K562 (cell line): ENCODE measurements around the gene APBB2. TPM values are rescaled to one million over a fixed set of nuclear protein-coding genes. Genes with fewer than 3 reads are reported as not detected.

Source experiments
- ATAC-seq: fragments of 200-7000 bp; cut with Tn5 transposase; 3 replicates; pipeline ENCODE4 v1.9.1; 2020; ENCODE audit warnings: moderate library complexity
- BruUV-seq: library from RNA; stranded (reverse); fragments of 400-500 nt; replicated peaks from 2 replicates; lab custom pipeline; 2021; lab: Mats Ljungman, UMichigan
- CTCF ChIA-PET: fragments of 300-600 bp; formaldehyde crosslinking; extraction: SDS; loops from one replicate; lab custom pipeline; 2021; ENCODE audit warnings: low intra/inter-chr PET ratio; lab: Yijun Ruan, JAX
- POLR2A ChIA-PET: fragments of 300-600, 350-650 bp; sonication (Branson Sonifier 250); formaldehyde crosslinking; extraction: SDS; loops from one replicate; lab custom pipeline; 2021; ENCODE audit warnings: antibody characterized with exemption, inconsistent platforms; lab: Yijun Ruan, JAX
- DNase-seq, 4 experiments: peaks; one replicate each; pipeline versions ENCODE4 v3.0.0 to v3.0.0-alpha.2; 2011 to 2018; ENCODE audit warnings: low spot score in 3 of 4, mixed read lengths in 3 of 4; ENCODE audit errors: extremely low read depth in 1 of 4
- FAIRE-seq: peaks from 2 replicates; lab custom pipeline; 2011; peaks lifted over from hg19 to GRCh38; lab: Jason Lieb, UNC
- H2AFZ ChIP-seq: 2 replicates; pipeline ENCODE4 v1.6.0; 2011; ENCODE audit warnings: low read depth, low read length, control low read depth, inconsistent platforms
- H3K27ac ChIP-seq: fragments of 200-600 bp; 3 replicates; pipeline ENCODE4 v1.8.0; 2011; ENCODE audit warnings: low read depth, mild to moderate bottlenecking, control low read depth, inconsistent platforms, low read length, moderate library complexity, mixed read lengths; ENCODE audit errors: extremely low read depth
- H3K27me3 ChIP-seq, 2 experiments: fragments of 300-600 bp in 1 of 2; 2 replicates in 1 of 2; 3 replicates in 1 of 2; pipeline versions ENCODE4 v1.6.0 to v1.8.0; 2011; ENCODE audit warnings: inconsistent platforms in 2 of 2, low read length in 2 of 2, mild to moderate bottlenecking in 1 of 2, mixed read lengths in 1 of 2, moderate library complexity in 1 of 2; ENCODE audit not compliant: control insufficient read depth in 2 of 2, insufficient read depth in 2 of 2
- H3K36me3 ChIP-seq: fragments of 300-600 bp; 3 replicates; pipeline ENCODE4 v1.8.0; 2011; ENCODE audit warnings: mild to moderate bottlenecking, low read length, inconsistent platforms; ENCODE audit not compliant: control insufficient read depth, insufficient read depth
- H3K4me1 ChIP-seq, 2 experiments: fragments of 200-600 bp in 1 of 2; replicated peaks in 1 of 2; 2 replicates in 1 of 2; 3 replicates in 1 of 2; pipeline versions ENCODE4 v1.5.1 to v1.8.0; 2011; ENCODE audit warnings: inconsistent platforms in 2 of 2, low read length in 2 of 2, mild to moderate bottlenecking in 1 of 2, mixed read lengths in 1 of 2, moderate library complexity in 1 of 2; ENCODE audit not compliant: control insufficient read depth in 2 of 2, insufficient read depth in 2 of 2
- H3K4me2 ChIP-seq: 2 replicates; pipeline ENCODE4 v1.6.1; 2011; ENCODE audit warnings: low read length, control low read depth, inconsistent platforms, mixed read lengths; ENCODE audit not compliant: insufficient read depth
- H3K4me3 ChIP-seq: fragments of 200-600 bp; sonication (generic), shearing (Covaris generic); 2 replicates; pipeline ENCODE4 v1.5.1; 2016; ENCODE audit warnings: control low read depth, inconsistent platforms
- H3K79me2 ChIP-seq: fragments of 200-600 bp; 3 replicates; pipeline ENCODE4 v1.8.0; 2011; ENCODE audit warnings: low read length, inconsistent platforms; ENCODE audit not compliant: control insufficient read depth, insufficient read depth
- H3K9ac ChIP-seq, 2 experiments: 2 replicates each; pipeline versions ENCODE4 v1.6.0 to v1.6.1; 2011; ENCODE audit warnings: low read depth in 2 of 2, low read length in 2 of 2, control low read depth in 1 of 2, inconsistent platforms in 1 of 2, mild to moderate bottlenecking in 1 of 2, mixed read lengths in 1 of 2; ENCODE audit not compliant: insufficient read depth in 1 of 2
- H3K9me1 ChIP-seq: one replicate; pipeline ENCODE4 v1.6.0; 2011; ENCODE audit warnings: inconsistent platforms, mild to moderate bottlenecking, low read length, moderate library complexity; ENCODE audit not compliant: control insufficient read depth, insufficient read depth
- H3K9me3 ChIP-seq: replicated peaks from 2 replicates; pipeline ENCODE4 v1.5.1; 2011; ENCODE audit warnings: low read depth, low read length, inconsistent platforms; ENCODE audit not compliant: control insufficient read depth, insufficient read depth
- H4K20me1 ChIP-seq: replicated peaks from 2 replicates; pipeline ENCODE4 v1.6.1; 2011; ENCODE audit warnings: low read length, inconsistent platforms, mixed read lengths; ENCODE audit not compliant: control insufficient read depth, insufficient read depth
- ATF1 ChIP-seq, 2 experiments: fragments of 450-650 bp in 1 of 2; IDR thresholded peaks; 2 replicates each; pipeline ENCODE4 v1.6.1; 2016; ENCODE audit warnings: missing compliant biosample characterization in 1 of 2, missing genetic modification characterization in 1 of 2
- BHLHE40 ChIP-seq: IDR thresholded peaks from 2 replicates; pipeline ENCODE4 v1.6.1; 2011; ENCODE audit warnings: low read length, improper control_type of control experiment
- E2F3 ChIP-seq: fragments of 250-450 bp; sonication (Bioruptor Pico); IDR thresholded peaks from 2 replicates; pipeline ENCODE4 v1.4.0; 2020; ENCODE audit warnings: mild to moderate bottlenecking
- HOMEZ ChIP-seq: fragments of 250-450 bp; sonication (Bioruptor Pico); IDR thresholded peaks from 2 replicates; pipeline ENCODE4 v1.4.0; 2020; ENCODE audit warnings: mild to moderate bottlenecking, moderate library complexity
- TOE1 ChIP-seq, 2 experiments: fragments of 450-650 bp in 1 of 2; sonication (generic) in 1 of 2; formaldehyde crosslinking in 1 of 2; IDR thresholded peaks; 2 replicates each; pipeline versions ENCODE4 v1.7.1 to v1.8.0; 2016 to 2022; ENCODE audit warnings: borderline replicate concordance in 2 of 2, mild to moderate bottlenecking in 2 of 2, antibody characterized with exemption in 1 of 2, inconsistent platforms in 1 of 2, low read depth in 1 of 2, missing genetic modification reagents in 1 of 2, moderate library complexity in 1 of 2
- TSHZ1 ChIP-seq: fragments of 250-450 bp; sonication (Bioruptor Pico); IDR thresholded peaks from 2 replicates; pipeline ENCODE4 v1.4.0; 2020; ENCODE audit warnings: mild to moderate bottlenecking, moderate library complexity
- ZNF512 ChIP-seq: IDR thresholded peaks from 2 replicates; pipeline ENCODE4 v1.6.1; 2016; ENCODE audit warnings: missing genetic modification characterization, missing compliant biosample characterization
- WGBS: fragments of 100-300 bp; shearing (Covaris generic); methylation state at CpG from one replicate; pipeline ENCODE4 v1.1.6; 2016; ENCODE audit warnings: low coverage, mixed read lengths; ENCODE audit not compliant: insufficient coverage; ENCODE audit errors: missing lambda C conversion rate; 5-methylcytosine and 5-hydroxymethylcytosine counted together
- in situ Hi-C: fragments of 300-500 bp; cut with MboI; formaldehyde crosslinking; loops from 4 replicates; pipeline ENCODE4 v1.15.0; 2018; ENCODE audit warnings: inconsistent platforms, mixed read lengths
- intact Hi-C: fragments of 100-400 bp; cut with micrococcal nuclease; formaldehyde crosslinking; loops from 2 replicates; pipeline ENCODE4 v1.14.2; 2022
- polyA plus RNA-seq, 8 experiments: library from polyadenylated mRNA; depleted of rRNA in 4 of 8; stranded (reverse) in 5 of 8; unstranded in 3 of 8; fragments of >200 nt; fragmentation: Nextera tagmentation in 2 of 8; fragmentation: Illumina TruSeq in 1 of 8; extraction: Ambion mirVana in 2 of 8; extraction: Trizol in 1 of 8; gene quantifications; 2 replicates each; pipeline versions ENCODE4 v1.2.1 to v1.2.3, GENCODE V29; 2011 to 2014; ENCODE audit warnings: inconsistent platforms in 1 of 8, missing spikeins in 1 of 8
- total RNA-seq, 7 experiments: library from RNA; depleted of rRNA in 6 of 7; stranded (reverse); fragments of >200 nt in 6 of 7; fragmentation: Illumina TruSeq in 2 of 7; extraction: Trizol in 2 of 7; gene quantifications; 2 replicates each; pipeline versions ENCODE4 v1.2.1 to v1.2.3, GENCODE V29; 2011 to 2021; ENCODE audit warnings: low replicate concordance in 1 of 7

APBB2 gene
- total and polyA plus RNA-seq, 9 of the 15 experiments (the other 6 are each of a cell fraction or from before 2014, with no cell fraction given) = 0.08 to 2.1 (median 1.4) TPM

- no peak for DNase-seq
- BruUV-seq = no TSS peak
- no peak overlapping the region for H3K9ac ChIP-seq
- H3K4me2 ChIP-seq = no peak overlapping the region
- POLR2A ChIA-PET = interaction anchor here (0.6 kb wide), 1 partner anchor 70 kb away, joined by 3 read pairs; no protein-coding TSS in a partner anchor
- no peak overlapping the region for H3K4me3 ChIP-seq
- in situ Hi-C loops = no loop called here
- H4K20me1 ChIP-seq = no peaks in the 10 kb centered on the region
- no peaks in the 10 kb centered on the region for H3K36me3 ChIP-seq
- no peaks in the 10 kb centered on the region for H3K9me3 ChIP-seq
- CTCF ChIA-PET = no interaction called here
- no peaks in the 10 kb centered on the region for H3K4me1 ChIP-seq
- H2AFZ ChIP-seq = no peak overlapping the region
- no peaks in the 10 kb centered on the region for H3K9me1 ChIP-seq
- no peak for TF ChIP-seq TOE1 (IDR thresholded peaks at IDR 0.05; ENCODE audit: borderline replicate concordance)
- TF ChIP-seq TOE1 (CRISPR knock-in tag; IDR thresholded peaks at IDR 0.05; ENCODE audit: borderline replicate concordance, low read depth) = no peak
- no peak for TF ChIP-seq HOMEZ (CRISPR knock-in tag)
- TF ChIP-seq ATF1 (CRISPR knock-in tag; IDR thresholded peaks at IDR 0.05) = no peak
- no peak for TF ChIP-seq ATF1 (tag; IDR thresholded peaks at IDR 0.05)
- TF ChIP-seq E2F3 (CRISPR knock-in tag) = no peak
- no peak for TF ChIP-seq ZNF512 (tag)
- no peak for TF ChIP-seq TSHZ1 (CRISPR knock-in tag)
- no peak for TF ChIP-seq BHLHE40
- TF ChIP-seq, all 486 proteins: peak for 0
- WGBS = under 1% methylated on average over 11 of the region's 12 CpGs
- Histone ChIP-seq H3K27ac (no peak overlapping the region), H3K79me2 (no peaks in the 10 kb centered on the region), H3K27me3 (no peaks in the 10 kb centered on the region)
- intact Hi-C loops = no loop called here
- ATAC-seq (no peak), FAIRE-seq (no peak)
Measured at GRCh38 chr4:41060352-41061334, 153.7 kb downstream of the APBB2 start.
